ENCODE measurements around the gene TMEM92. TPM values are rescaled to one million over a fixed set of nuclear protein-coding genes. Genes with fewer than 3 reads are reported as not detected.

TMEM92 gene
- total and polyA plus RNA-seq, 4 donors: 0.94 to 12.4 (median 1.4) TPM; not detected in 1

DNA sequence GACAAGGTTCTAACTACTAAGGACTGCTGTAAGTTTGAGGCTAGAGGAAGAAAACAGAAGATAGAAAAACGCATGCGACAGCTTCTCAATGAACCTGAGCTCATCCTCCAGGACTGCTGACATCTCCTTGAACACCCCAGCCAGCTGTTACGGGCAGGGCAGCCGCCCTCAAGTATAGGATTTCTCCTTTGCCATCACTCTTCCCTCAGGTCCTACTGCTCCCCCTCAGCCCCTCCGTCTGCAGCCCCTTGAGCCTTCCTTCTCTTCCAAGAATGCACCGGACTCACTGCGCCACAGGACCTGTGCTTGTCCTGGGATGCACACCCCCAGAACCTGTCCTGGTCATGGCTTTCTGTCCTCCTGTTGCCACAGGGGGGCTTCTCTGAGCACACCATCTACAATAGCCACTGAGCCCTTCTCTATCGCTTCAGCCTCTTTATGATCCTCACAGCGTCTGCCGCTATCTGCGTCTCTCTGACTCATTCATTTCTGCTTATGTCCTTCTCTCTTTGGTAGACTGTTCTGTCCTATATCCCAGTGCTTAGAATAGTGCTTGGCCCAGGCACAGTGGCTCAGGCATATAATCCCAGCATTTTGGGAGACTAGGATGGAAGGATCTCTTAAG, 56.0 kb downstream of the TMEM92 start:
- Histone ChIP-seq H3K27me3 (ENCODE audit: control insufficient read depth in 1 of 2, insufficient read depth in 2 of 2, low read length in 1 of 2) (no peaks in the 10 kb centered on the region), H3K4me1 (ENCODE audit: control insufficient read depth in 1 of 2, insufficient read depth in 2 of 2, low read length in 2 of 2) (no peaks in the 10 kb centered on the region), H3K36me3 (ENCODE audit: control insufficient read depth in 1 of 2, insufficient read depth in 2 of 2, low read length in 1 of 2) (no peaks in the 10 kb centered on the region), H3K27ac (ENCODE audit: low read depth in 1 of 2, low read length in 2 of 2) (no peak overlapping the region), H3K9me3 (ENCODE audit: control insufficient read depth, low read length) (no peaks in the 10 kb centered on the region), H3K4me3 (ENCODE audit: low read length in 2 of 2) (no peak overlapping the region)
- intact Hi-C loops (cut with DNase I): no loop called here
- DNase-seq (peak in 1 of 2 donors; percentile 41), ATAC-seq (ENCODE audit: low FRiP score) (no peak)
- 88 to 92% methylated on average over 11 of the region's 11 CpGs for WGBS, 2 donors

Other genes starting within 250 kb of the TMEM92 start
- gene ITGA3, start 218.4 kb upstream of the TMEM92 start, total RNA-seq: 100 to 1,000 TPM; 113 to 150 TPM
- gene ITGA3, start 218.4 kb upstream of the TMEM92 start, polyA plus RNA-seq: 100 to 1,000 TPM in 1 of 2 donors, 10 to 100 TPM in 1; 48.1 to 159 TPM
- 10 to 100 TPM; 39.4 to 42.8 TPM for gene PDK2, start 179.1 kb upstream of the TMEM92 start, total RNA-seq
- gene PDK2, start 179.1 kb upstream of the TMEM92 start, polyA plus RNA-seq: 10 to 100 TPM; 15.0 to 45.8 TPM
- 10 to 100 TPM in 1 of 2 donors, 1 to 10 TPM in 1; 9.3 to 12.6 TPM for gene SAMD14, start 144.3 kb upstream of the TMEM92 start, total RNA-seq
- gene SAMD14, start 144.3 kb upstream of the TMEM92 start, polyA plus RNA-seq: 1 to 10 TPM; 2.5 to 3.8 TPM
- gene PPP1R9B, start 123.8 kb upstream of the TMEM92 start, total RNA-seq: 10 to 100 TPM; 64.4 to 99.0 TPM
- 10 to 100 TPM; 20.3 to 26.1 TPM for gene PPP1R9B, start 123.8 kb upstream of the TMEM92 start, polyA plus RNA-seq
- gene SGCA, start 108.5 kb upstream of the TMEM92 start, total RNA-seq: 10 to 100 TPM; 91.8 to 92.7 TPM
- 100 to 1,000 TPM in 1 of 2 donors, 10 to 100 TPM in 1; 86.4 to 198 TPM for gene SGCA, start 108.5 kb upstream of the TMEM92 start, polyA plus RNA-seq
- gene COL1A1, start 72.8 kb upstream of the TMEM92 start, total RNA-seq: 100 to 1,000 TPM; 400 to 948 TPM
- 100 to 1,000 TPM in 1 of 2 donors, 10 to 100 TPM in 1; 70.2 to 391 TPM for gene COL1A1, start 72.8 kb upstream of the TMEM92 start, polyA plus RNA-seq
- gene XYLT2, start 71.7 kb downstream of the TMEM92 start, total RNA-seq: 10 to 100 TPM; 16.4 to 22.2 TPM
- 10 to 100 TPM in 1 of 2 donors, 1 to 10 TPM in 1; 4.0 to 19.3 TPM for gene XYLT2, start 71.7 kb downstream of the TMEM92 start, polyA plus RNA-seq
- 10 to 100 TPM; 34.8 TPM for gene MRPL27, start 98.7 kb downstream of the TMEM92 start, total RNA-seq
- 100 to 1,000 TPM in 1 of 2 donors, 10 to 100 TPM in 1; 90.9 to 103 TPM for gene MRPL27, start 98.7 kb downstream of the TMEM92 start, polyA plus RNA-seq
- 1 to 10 TPM in 1 of 2 donors, not detected in 1; 2.0 TPM for gene EME1, start 98.8 kb downstream of the TMEM92 start, total RNA-seq
- under 1 TPM in 1 of 2 donors, not detected in 1; 0.49 TPM for gene EME1, start 98.8 kb downstream of the TMEM92 start, polyA plus RNA-seq
- 10 to 100 TPM; 46.7 to 77.6 TPM for gene LRRC59, start 123.1 kb downstream of the TMEM92 start, total RNA-seq
- 10 to 100 TPM; 33.1 to 44.1 TPM for gene LRRC59, start 123.1 kb downstream of the TMEM92 start, polyA plus RNA-seq
- 10 to 100 TPM; 17.8 to 35.8 TPM for gene ACSF2, start 151.8 kb downstream of the TMEM92 start, total RNA-seq
- 10 to 100 TPM; 29.2 to 35.1 TPM for gene ACSF2, start 151.8 kb downstream of the TMEM92 start, polyA plus RNA-seq
- gene CHAD, start 194.4 kb downstream of the TMEM92 start, total RNA-seq: under 1 TPM in 1 of 2 donors, not detected in 1; 0.57 TPM
- 1 to 10 TPM in 1 of 2 donors, under 1 TPM in 1; 0.20 to 2.3 TPM for gene CHAD, start 194.4 kb downstream of the TMEM92 start, polyA plus RNA-seq
- 10 to 100 TPM; 32.1 to 42.3 TPM for gene RSAD1, start 204.4 kb downstream of the TMEM92 start, total RNA-seq
- 10 to 100 TPM; 12.1 to 39.2 TPM for gene RSAD1, start 204.4 kb downstream of the TMEM92 start, polyA plus RNA-seq
- gene MYCBPAP, start 234.0 kb downstream of the TMEM92 start, total RNA-seq: 1 to 10 TPM; 1.3 to 1.8 TPM
- 1 to 10 TPM in 1 of 2 donors, under 1 TPM in 1; 0.77 to 1.0 TPM for gene MYCBPAP, start 234.0 kb downstream of the TMEM92 start, polyA plus RNA-seq